WTC11 (cell line): Measurements from ENCODE around the gene POU6F1. TPM values are rescaled to one million over a fixed set of nuclear protein-coding genes. Genes with fewer than 3 reads are reported as not detected.
A peak's percentile ranks its signal among the peaks of the same experiment; 100 is the strongest.

Source experiments
- ATAC-seq: fragments of 200-7000 bp; cut with Tn5 transposase; 2 replicates; pipeline ENCODE4 v1.10.0; 2021; ENCODE audit warnings: mild to moderate bottlenecking, moderate library complexity
- CTCF ChIA-PET: fragments of 300-600 bp; sonication (Branson Sonifier 250); formaldehyde crosslinking; loops from one replicate; lab custom pipeline; 2021; ENCODE audit warnings: antibody characterized with exemption; lab: Charles Lee
- POLR2A ChIA-PET: fragments of 350-600 bp; sonication (Branson Sonifier 250); formaldehyde crosslinking; loops from one replicate; lab custom pipeline; 2021; ENCODE audit warnings: antibody characterized with exemption; lab: Charles Lee
- DNase-seq: peaks from one replicate; pipeline ENCODE4 v3.0.0; 2021; ENCODE audit warnings: low spot score
- H3K27ac Mint-ChIP-seq: 2 replicates; pipeline ENCODE4 v1.8.0; 2021; ENCODE audit warnings: mixed read lengths
- H3K27me3 Mint-ChIP-seq: 2 replicates; pipeline ENCODE4 v1.8.0; 2021; ENCODE audit warnings: low read depth, mild to moderate bottlenecking, moderate library complexity, mixed read lengths
- H3K36me3 Mint-ChIP-seq: 2 replicates; pipeline ENCODE4 v1.8.0; 2021; ENCODE audit warnings: mixed read lengths
- H3K4me1 Mint-ChIP-seq: 2 replicates; pipeline ENCODE4 v1.8.0; 2022; ENCODE audit warnings: mixed read lengths
- H3K4me3 Mint-ChIP-seq: 2 replicates; pipeline ENCODE4 v1.8.0; 2021; ENCODE audit warnings: mild to moderate bottlenecking, moderate library complexity, mixed read lengths
- H3K9me3 Mint-ChIP-seq: 2 replicates; pipeline ENCODE4 v1.8.0; 2021; ENCODE audit warnings: mixed read lengths
- AR ChIP-seq: fragments of 250-450 bp; sonication (Bioruptor Pico); IDR thresholded peaks from 2 replicates; pipeline ENCODE4 v1.9.0; 2021; ENCODE audit warnings: mild to moderate bottlenecking
- ATF2 ChIP-seq: sonication (generic); formaldehyde crosslinking; IDR thresholded peaks from 2 replicates; pipeline ENCODE4 v1.8.1; 2022; ENCODE audit warnings: low read depth, missing genetic modification reagents, borderline replicate concordance
- ERG ChIP-seq: fragments of 250-450 bp; sonication (Bioruptor Pico); IDR thresholded peaks from 2 replicates; pipeline ENCODE4 v1.8.0; 2021; ENCODE audit warnings: mild to moderate bottlenecking
- ETV6 ChIP-seq: sonication (generic); formaldehyde crosslinking; IDR thresholded peaks from 2 replicates; pipeline ENCODE4 v1.8.1; 2022; ENCODE audit warnings: mild to moderate bottlenecking, missing genetic modification reagents
- GRHL2 ChIP-seq: fragments of 250-450 bp; sonication (Bioruptor Pico); IDR thresholded peaks from 2 replicates; pipeline ENCODE4 v1.8.0; 2022; ENCODE audit warnings: mild to moderate bottlenecking, moderate library complexity; ENCODE audit not compliant: insufficient replicate concordance, severe bottlenecking
- MAX ChIP-seq: sonication (generic); formaldehyde crosslinking; IDR thresholded peaks from 2 replicates; pipeline ENCODE4 v1.8.0; 2022; ENCODE audit warnings: mild to moderate bottlenecking, missing genetic modification reagents
- MXD4 ChIP-seq: fragments of 250-450 bp; sonication (Bioruptor Pico); IDR thresholded peaks from 2 replicates; pipeline ENCODE4 v1.8.0; 2021; ENCODE audit warnings: mild to moderate bottlenecking, moderate library complexity, borderline replicate concordance
- MYBL2 ChIP-seq: sonication (generic); formaldehyde crosslinking; IDR thresholded peaks from 2 replicates; pipeline ENCODE4 v1.8.1; 2023; ENCODE audit warnings: mild to moderate bottlenecking, moderate library complexity, missing genetic modification reagents
- NFYB ChIP-seq: sonication (generic); formaldehyde crosslinking; conservative IDR thresholded peaks from 2 replicates; pipeline ENCODE4 v1.8.0; 2022; ENCODE audit warnings: low read depth, missing genetic modification reagents
- NR1H2 ChIP-seq: sonication (generic); formaldehyde crosslinking; IDR thresholded peaks from 2 replicates; pipeline ENCODE4 v1.9.0; 2021; ENCODE audit warnings: mild to moderate bottlenecking, moderate library complexity, missing genetic modification reagents
- NR3C1 ChIP-seq: sonication (generic); formaldehyde crosslinking; conservative IDR thresholded peaks from 2 replicates; pipeline ENCODE4 v1.8.1; 2023; ENCODE audit warnings: low read depth, mild to moderate bottlenecking, missing genetic modification reagents
- RORB ChIP-seq: fragments of 250-450 bp; sonication (Bioruptor Pico); IDR thresholded peaks from 2 replicates; pipeline ENCODE4 v1.9.0; 2021; ENCODE audit warnings: mild to moderate bottlenecking
- SMAD3 ChIP-seq: sonication (generic); formaldehyde crosslinking; IDR thresholded peaks from 2 replicates; pipeline ENCODE4 v1.8.0; 2022; ENCODE audit warnings: missing genetic modification reagents, mild to moderate bottlenecking, borderline replicate concordance
- SOX15 ChIP-seq: fragments of 250-450 bp; sonication (Bioruptor Pico); IDR thresholded peaks from 2 replicates; pipeline ENCODE4 v1.9.0; 2021; ENCODE audit warnings: mild to moderate bottlenecking
- TEAD1 ChIP-seq: sonication (generic); formaldehyde crosslinking; IDR thresholded peaks from 2 replicates; pipeline ENCODE4 v1.8.0; 2022; ENCODE audit warnings: mild to moderate bottlenecking, missing genetic modification reagents
- TEAD4 ChIP-seq: sonication (generic); formaldehyde crosslinking; IDR thresholded peaks from 2 replicates; pipeline ENCODE4 v1.8.0; 2022; ENCODE audit warnings: mild to moderate bottlenecking, missing genetic modification reagents
- ZNF138 ChIP-seq: sonication (generic); formaldehyde crosslinking; conservative IDR thresholded peaks from 2 replicates; pipeline ENCODE4 v1.8.1; 2022; ENCODE audit warnings: mild to moderate bottlenecking, moderate library complexity, missing genetic modification reagents
- ZNF263 ChIP-seq: sonication (generic); formaldehyde crosslinking; IDR thresholded peaks from 2 replicates; pipeline ENCODE4 v1.8.1; 2022; ENCODE audit warnings: low read depth, mild to moderate bottlenecking, moderate library complexity, missing genetic modification reagents
- ZSCAN18 ChIP-seq: fragments of 250-450 bp; sonication (Bioruptor Pico); IDR thresholded peaks from 2 replicates; pipeline ENCODE4 v2.1.2; 2022; ENCODE audit warnings: mild to moderate bottlenecking, moderate library complexity
- total RNA-seq: library from RNA; stranded (reverse); gene quantifications from 3 replicates; pipeline ENCODE4 v1.2.3, GENCODE V29; 2021

POU6F1 gene
- total RNA-seq, 1 experiment from 2014 or later, result 10.2 TPM

GRCh38 chr12:51245476-51246253, 27.8 kb upstream of the POU6F1 start (continued):
- TF ChIP-seq ERG (no peak), RORB (CRISPR knock-in tag) (no peak), NR3C1 (CRISPR knock-in tag) (no peak), ZNF263 (CRISPR knock-in tag) (no peak), GRHL2 (no peak), NFYB (no peak), ATF2 (CRISPR knock-in tag) (no peak), TEAD1 (CRISPR knock-in tag) (no peak)
- TF ChIP-seq, all 79 proteins: peak for 0

GRCh38 chr12:51244269-51244668, 26.4 kb upstream of the POU6F1 start:
- CTCF ChIA-PET, result interaction anchor here (0.5 to 1.9 kb wide), 2 partner anchors 26 to 148 kb away, joined by 4 to 5 read pairs; partner anchors contain the start of gene POU6F1
- Mint-ChIP-seq H3K36me3 (peaks cover 51% of the 10 kb centered on the region), H3K9me3 (no peaks in the 10 kb centered on the region), H3K4me1 (peaks cover 38% of the 10 kb centered on the region), H3K4me3 (no peak overlapping the region), H3K27ac (peak overlapping the region; percentile 48; the same call in 1 of the 2 replicates), H3K27me3 (no peaks in the 10 kb centered on the region)
- no peak for DNase-seq
- POLR2A ChIA-PET, result interaction anchor here (0.6 to 1.1 kb wide), 2 partner anchors 10 to 112 kb away, joined by 3 read pairs; no protein-coding TSS in a partner anchor
- ATAC-seq, result no peak
- TF ChIP-seq TEAD4 (CRISPR knock-in tag), result no peak
- TF ChIP-seq NR1H2 (CRISPR knock-in tag), result no peak
- TF ChIP-seq SOX15, result no peak
- TF ChIP-seq ETV6, result no peak
- TF ChIP-seq SMAD3 (CRISPR knock-in tag), result no peak
- TF ChIP-seq MYBL2, result no peak
- TF ChIP-seq MAX (CRISPR knock-in tag), result no peak
- no peak for TF ChIP-seq AR
- no peak for TF ChIP-seq MXD4 (CRISPR knock-in tag)
- no peak for TF ChIP-seq ZSCAN18 (CRISPR knock-in tag)
- TF ChIP-seq ZNF138 (CRISPR knock-in tag), result no peak
